HCEC 1CT (cell line): ENCODE measurements around the gene EEIG1.

Experiments used
- DNase-seq: peaks from one replicate; pipeline ENCODE4 v3.0.0-alpha.2; 2017

Gene EEIG1

GRCh38 chr9:127958728-127959127, 22.1 kb downstream of the EEIG1 start:
- no peak for DNase-seq

DNA sequence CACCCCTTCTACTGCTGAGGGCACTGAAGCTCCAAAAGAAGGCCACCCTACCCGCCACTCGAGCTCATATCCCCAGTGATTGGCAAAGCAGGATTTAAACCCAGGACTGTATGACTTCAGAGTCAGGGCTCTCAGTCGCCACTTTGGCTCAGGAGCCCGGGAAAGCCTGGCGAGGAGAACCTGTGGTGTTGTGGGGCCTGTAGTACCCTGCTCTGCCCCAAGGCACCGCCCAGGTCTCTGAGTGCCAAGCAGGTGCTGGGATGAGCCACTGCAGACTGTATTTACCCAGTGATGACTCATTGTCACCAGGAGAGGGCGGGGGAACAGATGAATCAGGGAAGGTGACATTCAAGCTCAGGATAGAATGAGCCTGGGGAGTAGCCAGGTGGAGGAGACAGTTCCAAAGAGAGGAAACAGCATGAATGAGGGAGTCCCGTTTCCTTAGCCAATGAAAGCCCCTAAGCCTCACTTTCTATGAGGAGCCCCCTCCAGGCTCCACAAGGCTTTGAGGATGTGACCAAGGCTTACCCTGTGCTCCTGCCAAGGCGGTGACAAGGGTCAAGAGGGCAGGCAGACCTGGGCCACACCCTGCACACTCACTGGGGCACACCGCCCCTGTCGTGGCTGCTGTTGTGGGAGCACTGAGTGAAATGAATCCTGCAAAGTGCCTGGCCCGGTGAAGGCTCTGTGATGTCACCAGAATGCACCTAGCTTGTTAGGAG, 25.3 kb downstream of the EEIG1 start:
- DNase-seq: no peak

GRCh38 chr9:127954831-127955293, 25.9 kb downstream of the EEIG1 start:
- DNase-seq: no peak

DNA sequence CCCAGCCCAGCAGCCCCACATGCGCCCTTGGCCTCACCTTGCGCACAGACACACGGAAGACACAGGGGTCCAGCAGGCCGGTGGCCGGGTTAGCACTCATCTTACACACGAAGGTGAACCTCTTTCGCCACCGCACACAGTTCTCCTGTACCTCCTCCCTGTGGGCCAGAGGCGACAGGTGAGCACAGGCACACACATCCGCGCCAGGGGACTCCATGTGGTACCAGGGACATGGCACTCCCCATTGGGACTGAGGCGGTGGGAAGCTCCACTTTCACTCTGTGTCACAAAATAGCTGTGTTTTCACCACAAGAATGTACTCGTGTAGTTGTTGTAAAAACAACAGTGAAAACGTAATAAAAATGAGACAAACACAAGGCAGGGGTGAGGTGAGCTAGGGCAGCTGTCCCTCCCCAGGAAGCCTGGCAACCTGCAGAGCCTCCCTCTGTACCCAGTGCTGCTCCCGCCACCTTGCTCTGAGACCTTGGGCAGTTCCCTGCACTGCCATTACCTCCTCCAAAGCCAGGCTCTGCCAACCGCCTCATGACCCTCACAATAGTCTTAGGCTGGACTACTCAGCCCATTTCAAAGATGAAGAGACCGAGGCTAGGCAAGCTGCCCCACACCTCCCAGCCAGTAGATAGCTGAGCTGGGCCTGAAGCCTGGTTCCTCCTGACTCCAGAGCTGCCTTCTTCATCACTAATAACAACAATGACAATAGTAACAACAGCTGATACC, 26.9 kb downstream of the EEIG1 start:
- no peak for DNase-seq

GRCh38 chr9:127953154-127953553, 27.6 kb downstream of the EEIG1 start:
- DNase-seq: no peak

DNA sequence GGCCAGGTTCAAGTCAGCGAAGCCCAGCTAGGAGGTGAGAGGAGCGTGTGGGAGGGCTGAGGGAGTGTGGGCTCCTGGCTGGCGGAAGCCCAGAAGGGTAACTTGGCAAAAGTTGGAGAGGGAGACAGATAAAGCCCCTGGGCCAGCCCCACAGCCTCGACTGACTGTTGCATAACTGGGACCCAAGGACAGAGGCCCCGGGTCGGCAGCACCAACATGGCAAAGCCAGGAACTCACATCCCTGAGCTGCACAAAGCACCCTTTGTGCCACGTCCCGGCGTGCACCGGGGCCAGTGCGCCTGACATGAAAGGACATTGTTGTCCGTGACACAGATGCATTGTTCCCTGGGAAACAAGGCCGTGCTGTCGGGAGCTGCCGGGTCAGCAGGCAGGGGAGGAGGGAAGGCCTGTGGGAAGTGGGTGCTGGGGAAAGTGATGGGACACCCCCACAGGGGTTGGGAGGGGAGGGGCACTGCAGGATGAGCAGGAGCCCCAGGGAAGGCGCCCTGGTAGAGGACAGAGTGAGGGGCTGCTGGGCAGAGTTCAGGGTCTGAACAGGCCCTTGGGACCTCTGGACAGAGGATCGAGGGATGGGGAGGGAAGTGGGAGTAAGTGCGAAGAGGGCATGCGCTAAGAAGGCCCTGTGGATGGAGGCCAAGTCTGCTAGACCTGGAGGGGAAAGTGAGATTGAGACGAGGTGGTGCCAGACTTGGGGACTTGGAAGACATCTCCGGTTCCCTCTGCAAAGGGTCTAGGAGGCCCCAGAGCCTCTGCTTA, 30.1 kb downstream of the EEIG1 start:
- no peak for DNase-seq

GRCh38 chr9:127949827-127950512, 30.8 kb downstream of the EEIG1 start:
- DNase-seq: no peak

- DNase-seq: no peak
Observed at GRCh38 chr9:127947841-127948710, 32.7 kb downstream of the EEIG1 start.

DNA sequence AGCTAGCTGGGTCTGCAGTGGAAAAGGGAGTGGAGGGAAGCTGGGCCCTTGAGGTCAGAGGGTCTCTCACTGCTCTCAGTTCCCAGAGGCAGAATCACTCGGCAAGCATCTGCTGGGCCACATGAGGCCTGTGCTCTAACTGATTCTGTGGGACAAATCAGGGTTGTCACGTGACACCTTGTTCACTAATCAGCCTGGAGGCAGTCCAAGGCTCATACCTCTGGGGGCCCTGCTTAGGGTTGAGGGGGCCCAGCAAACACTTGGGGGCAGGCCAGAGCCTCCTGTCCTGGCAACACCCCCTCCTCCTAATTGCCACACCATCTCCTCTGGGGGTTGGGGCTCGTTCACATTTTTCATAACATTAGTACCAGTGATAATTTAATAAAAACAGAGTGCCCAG, 34.1 kb downstream of the EEIG1 start:
- DNase-seq: no peak

DNA sequence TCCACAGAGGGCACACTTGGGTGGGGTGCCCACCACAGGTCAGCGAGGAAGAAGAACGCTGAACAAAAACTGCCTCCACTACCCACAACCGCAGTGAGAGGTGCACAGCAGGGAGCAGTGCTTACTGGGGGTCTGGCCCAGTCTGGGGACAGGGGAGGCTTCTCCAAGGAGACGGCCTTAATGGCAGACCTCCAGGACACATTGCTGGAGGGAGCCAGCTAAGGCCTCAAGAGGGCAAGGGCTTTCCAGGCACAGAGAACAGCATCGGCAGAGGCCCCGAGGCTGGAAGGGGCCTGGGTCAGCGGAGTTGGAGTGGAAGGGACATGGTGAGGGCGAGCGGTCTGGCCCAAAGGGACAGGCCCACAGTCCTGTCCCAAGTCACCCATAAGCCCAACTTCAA, 34.8 kb downstream of the EEIG1 start:
- DNase-seq: no peak

- no peak for DNase-seq
Observed at GRCh38 chr9:127945338-127945737, 35.5 kb downstream of the EEIG1 start.

GRCh38 chr9:127944586-127945218, 36.1 kb downstream of the EEIG1 start:
- no peak for DNase-seq

DNA sequence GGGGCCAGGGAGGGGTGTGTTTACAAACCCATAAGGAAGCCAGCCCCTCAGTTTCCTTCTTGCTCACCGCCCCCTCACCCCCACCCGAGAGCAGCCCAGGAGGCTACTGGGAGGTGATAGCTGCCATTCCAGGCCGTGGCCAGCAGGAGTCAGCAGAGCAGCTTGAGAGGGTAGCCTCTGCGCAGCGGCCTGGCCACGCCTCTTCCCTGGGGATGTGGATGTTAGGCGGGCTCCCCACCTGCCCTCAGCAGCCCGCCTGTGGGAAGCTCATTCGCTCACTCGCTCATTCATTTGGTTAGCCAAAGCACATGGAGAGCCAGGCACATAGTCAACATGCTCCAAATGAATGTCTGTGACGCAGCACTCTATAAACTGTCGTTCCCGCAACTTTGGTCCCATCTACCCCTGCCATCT, 37.1 kb downstream of the EEIG1 start:
- peak; percentile 61 for DNase-seq

DNA sequence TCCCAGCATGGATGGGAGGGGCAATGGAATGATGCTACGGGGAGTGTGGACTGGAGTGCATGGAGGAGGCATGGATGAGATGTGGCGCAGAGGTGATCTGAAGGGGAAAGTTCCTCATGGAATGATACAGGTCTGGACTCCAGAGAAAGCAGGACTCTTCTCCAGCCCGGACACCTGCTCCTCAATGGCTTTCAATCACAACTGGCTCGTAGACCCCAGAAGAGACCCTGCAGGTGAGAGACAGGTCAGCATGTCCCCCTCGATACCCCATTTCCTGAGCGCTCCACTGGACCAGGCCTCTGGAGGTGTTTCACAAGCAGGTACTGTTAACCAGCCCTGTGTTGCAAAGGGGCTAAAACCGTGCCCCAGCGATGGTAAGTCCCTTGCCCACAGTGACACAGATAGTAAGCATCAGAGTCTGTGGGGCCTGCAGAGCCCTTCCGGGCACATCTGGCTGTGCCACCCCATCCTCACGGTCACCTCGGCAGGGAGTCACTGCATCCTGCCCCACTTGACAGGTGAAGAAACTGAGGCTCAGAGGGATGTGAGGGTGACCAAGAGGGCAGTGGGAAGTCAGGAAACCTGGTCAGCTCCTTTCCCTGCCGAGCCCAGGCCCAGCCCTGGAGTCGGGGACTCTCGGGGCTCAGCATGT, 37.7 kb downstream of the EEIG1 start:
- no peak for DNase-seq

GRCh38 chr9:127942216-127943010, 38.4 kb downstream of the EEIG1 start:
- DNase-seq: peak; percentile 59

- no peak for DNase-seq
Observed at GRCh38 chr9:127941961-127942215, 38.9 kb downstream of the EEIG1 start.

- DNase-seq: no peak
Observed at GRCh38 chr9:127941062-127941960, 39.5 kb downstream of the EEIG1 start.

- no peak for DNase-seq
Observed at GRCh38 chr9:127940593-127940992, 40.2 kb downstream of the EEIG1 start.

DNA sequence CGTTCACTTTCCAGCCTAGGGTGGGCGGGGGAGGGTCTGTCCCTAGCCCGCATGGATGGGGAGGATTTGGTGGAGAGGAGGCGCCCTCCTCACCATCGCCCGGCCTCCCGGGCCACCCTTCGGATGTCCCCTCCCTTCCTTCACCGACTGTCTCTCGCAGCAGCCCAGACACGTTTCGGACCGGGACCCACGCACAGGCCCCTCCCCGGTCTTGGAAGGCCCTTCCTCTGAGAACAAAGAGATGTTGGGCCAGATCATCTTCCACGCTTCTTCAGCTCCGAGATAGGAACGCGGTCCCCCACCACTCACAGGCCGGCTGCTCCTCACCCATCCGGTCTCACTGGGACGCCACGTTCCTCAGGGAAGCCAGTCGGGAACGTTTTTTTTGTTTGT, 42.5 kb downstream of the EEIG1 start:
- DNase-seq: no peak
